Stimulated activated CD4-positive, alpha-beta T cell treated with anti-CD3 and anti-CD28 coated beads, TNF-alpha, amount 100 ng/mL, for 1 hour (primary cell): Measurements from ENCODE around the gene STK32C.

ENCODE experiments used
- DNase-seq, 3 donors: peaks; one replicate each; pipeline ENCODE4 v3.0.0-alpha.2; 2020; ENCODE audit warnings: low read depth in 3 of 3, low spot score in 1 of 3

The STK32C gene

GRCh38 chr10:132249226-132249724, 58.5 kb downstream of the STK32C start:
- no peak for DNase-seq

GRCh38 chr10:132248455-132249225, 59.1 kb downstream of the STK32C start:
- peak; percentile 5 to 57 (median 19) for DNase-seq

DNA sequence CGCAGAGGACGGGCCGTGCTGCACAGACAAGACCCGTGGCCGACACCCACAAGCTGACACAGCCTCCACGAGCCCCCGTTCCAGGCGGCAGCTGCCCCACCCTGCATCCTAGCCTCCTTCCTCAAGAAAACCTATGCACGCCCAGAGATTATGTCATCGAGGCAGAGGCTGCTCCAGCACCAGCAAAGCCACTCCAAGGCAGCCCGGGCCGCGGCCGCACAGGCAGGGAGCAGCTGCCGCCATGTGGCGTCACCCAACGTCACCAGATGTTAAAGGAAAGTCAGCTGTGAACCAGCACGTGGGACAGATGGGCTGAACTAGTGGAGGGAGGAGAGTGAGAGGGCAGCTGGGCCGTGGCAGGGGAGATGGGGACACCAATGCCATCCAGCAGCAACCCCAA, 59.8 kb downstream of the STK32C start:
- DNase-seq = no peak

GRCh38 chr10:132246296-132246695, 61.5 kb downstream of the STK32C start:
- no peak for DNase-seq

- no peak for DNase-seq
Observed at GRCh38 chr10:132245056-132245455, 62.7 kb downstream of the STK32C start.

- DNase-seq = no peak
Observed at GRCh38 chr10:132243626-132244025, 64.1 kb downstream of the STK32C start.

GRCh38 chr10:132243141-132243540, 64.6 kb downstream of the STK32C start:
- DNase-seq = no peak

DNA sequence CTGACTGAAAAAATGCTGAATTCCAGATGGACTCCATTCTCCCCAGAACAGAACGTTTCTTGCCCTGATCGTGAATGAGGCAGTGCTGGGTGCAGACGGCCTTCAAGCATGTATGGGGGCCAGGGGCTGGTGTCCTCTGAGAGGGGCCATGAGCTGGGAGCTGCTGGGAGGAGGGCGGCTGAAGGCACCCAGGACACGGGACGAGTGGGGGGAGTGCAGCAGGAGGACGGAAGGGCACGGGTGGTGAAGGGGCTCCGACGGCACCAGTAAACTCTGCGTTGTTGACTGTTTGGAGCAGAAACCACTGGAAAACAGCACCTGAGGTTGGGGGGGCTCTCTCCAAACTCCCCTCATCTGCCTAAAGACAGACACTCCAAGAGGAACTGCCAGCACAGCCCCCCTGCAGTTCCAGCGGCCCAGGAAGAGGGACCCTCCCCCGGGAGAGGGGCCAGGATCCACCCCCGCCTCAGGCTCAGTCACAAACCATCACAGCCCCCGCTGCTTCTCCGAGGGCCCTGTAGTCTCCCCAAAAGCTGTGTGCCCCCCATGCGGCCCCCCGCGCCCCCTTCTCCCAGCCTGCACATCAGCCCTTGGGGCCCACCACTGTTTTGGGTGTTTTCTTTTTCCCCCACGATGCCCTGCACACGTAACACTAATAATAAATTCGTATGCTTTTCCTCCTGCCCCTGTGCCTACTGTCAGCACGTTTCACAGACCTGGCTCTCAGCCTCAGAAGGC, 65.5 kb downstream of the STK32C start:
- no peak for DNase-seq

DNA sequence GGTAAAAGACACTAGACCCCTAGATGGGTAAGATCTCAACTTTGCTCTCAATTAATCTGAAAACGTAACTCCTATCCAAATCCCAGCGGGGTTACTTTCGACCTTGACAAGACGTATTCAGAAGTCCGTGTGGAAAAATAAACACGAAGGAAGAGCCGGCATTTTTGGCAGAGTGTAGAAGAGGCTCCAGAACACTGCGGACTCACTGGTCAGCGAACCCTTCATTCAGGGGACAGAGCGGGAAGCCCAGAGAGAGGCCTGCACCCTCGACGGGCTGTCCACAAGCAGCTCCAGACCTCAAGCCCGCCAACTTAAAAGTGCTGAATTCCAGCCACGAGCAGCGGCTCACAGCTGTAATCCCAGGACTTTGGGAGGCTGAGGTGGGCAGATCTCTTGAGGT, 66.3 kb downstream of the STK32C start:
- DNase-seq = no peak

DNA sequence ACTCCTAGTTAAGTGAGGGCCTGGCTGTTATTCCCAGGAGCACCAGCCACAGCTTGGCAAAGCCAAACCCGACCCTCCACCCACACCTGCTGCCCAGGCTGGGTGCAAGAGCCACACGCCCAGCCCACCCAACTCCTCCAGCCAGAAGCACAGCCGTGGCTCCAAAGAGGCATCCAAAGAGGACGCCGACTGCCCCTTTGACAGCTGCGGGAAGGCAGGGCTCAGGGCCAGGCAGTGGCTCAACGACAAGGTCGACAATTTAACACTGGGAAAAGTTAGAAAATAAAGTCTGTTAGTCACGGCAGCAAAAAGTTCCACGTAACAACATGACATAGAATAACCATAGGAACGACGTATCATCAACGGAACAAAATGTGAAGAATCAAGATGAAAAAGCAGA, 66.7 kb downstream of the STK32C start:
- DNase-seq = no peak

- DNase-seq = no peak
Observed at GRCh38 chr10:132240581-132240980, 67.2 kb downstream of the STK32C start.

- no peak for DNase-seq
Observed at GRCh38 chr10:132240156-132240555, 67.6 kb downstream of the STK32C start.

DNA sequence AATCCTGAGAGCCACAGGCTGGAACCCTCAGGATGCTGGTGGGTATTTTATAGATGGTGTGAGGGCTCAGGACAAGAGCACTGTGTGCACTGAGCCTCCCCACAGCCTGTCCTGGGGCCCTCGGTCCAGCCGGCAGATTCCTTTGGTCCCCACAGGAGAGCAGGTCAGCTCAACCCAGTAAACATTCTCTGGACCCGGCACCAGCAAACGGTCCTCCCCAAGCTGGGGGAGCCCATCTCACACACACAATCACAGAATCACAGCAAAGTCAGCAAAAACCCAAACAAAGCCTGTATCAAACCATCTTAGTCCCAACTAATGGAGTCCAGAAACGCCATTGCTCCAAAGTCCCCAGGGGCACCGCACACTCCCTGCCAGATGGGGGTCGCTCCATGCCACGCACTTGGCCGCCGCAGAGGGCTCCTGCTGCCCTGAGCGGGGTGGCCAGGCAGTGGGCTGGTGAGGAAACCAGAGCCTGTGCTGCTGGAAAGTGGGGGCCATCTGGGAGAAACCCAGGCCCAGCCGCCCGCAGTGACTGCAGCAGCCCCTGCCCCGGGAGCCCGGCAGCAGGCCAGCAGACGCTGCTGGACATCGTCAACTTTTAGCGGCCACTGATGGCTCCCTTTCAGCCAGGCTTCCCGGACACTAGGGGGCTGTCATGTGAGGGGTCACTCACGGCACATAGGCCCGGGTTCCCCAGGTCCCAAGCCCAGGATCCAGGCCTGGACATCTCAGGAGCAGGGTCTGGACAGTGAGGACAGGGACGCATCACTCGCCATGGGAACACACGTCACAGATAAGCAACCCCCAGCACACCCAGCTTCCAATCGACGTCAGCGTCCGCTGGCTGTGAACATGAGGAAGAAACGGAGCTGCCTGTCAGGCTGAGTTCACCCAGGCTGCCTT, 68.4 kb downstream of the STK32C start:
- DNase-seq = no peak

GRCh38 chr10:132238371-132239125, 69.2 kb downstream of the STK32C start:
- DNase-seq = no peak

DNA sequence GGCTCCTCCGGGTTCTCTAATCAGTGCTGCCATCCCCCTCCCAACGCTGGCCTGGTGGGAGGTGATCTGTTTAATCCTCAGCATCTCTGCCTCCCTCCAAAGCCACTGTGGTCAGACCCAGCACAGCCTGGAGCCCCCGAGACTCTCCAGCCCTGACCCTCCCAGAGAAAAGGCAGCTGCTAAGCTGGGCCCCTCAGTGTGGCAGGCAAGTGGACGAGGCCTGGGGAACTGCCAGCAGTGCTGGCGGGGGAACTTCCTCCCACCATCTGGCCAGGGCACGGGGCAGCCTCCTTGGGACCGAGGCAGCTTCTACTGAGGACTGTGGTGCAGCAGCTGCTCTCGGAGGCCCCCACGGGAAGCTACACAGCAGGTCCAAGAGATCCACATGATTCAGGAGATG, 69.9 kb downstream of the STK32C start:
- no peak for DNase-seq

DNA sequence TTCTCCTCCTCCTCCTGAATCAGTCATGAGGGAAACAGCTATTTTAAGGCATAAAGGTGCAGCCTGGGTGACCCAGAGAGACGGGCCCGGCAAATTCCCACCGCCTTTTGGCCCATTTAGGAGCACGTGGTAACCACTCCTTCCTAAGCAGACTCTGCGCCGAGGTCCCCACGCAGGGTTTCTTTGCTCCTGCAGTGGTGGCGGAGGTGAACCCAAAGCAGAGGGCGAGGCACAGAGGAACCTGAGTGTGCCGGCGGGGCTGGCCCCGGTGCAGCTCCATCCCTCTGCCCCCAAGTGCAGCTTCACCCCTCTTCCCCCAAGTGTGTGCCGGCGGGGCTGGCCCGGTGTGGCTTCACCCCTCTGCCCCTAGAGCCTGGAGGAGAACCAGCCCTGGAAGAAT, 70.4 kb downstream of the STK32C start:
- no peak for DNase-seq

GRCh38 chr10:132236881-132237280, 70.9 kb downstream of the STK32C start:
- no peak for DNase-seq

DNA sequence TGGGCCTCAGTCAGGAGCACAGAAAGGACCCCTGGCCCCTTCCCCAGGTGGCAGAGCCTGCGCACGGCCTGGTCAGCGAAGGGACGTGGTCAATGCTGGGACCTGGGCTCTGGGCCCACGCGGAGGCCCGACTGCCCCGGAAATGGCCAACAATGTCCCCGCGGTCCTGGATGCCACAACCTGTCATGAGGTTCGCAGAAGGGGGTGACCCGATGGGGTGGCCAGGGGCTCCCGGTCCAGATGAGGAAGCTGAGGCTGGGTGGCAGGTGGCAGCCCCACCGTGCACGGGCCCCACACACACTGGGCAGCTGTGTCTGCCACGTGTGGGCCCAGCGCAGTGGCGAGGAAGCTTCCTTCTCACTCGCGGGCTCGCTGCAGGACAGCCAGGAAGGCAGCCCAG, 71.6 kb downstream of the STK32C start:
- DNase-seq = no peak

DNA sequence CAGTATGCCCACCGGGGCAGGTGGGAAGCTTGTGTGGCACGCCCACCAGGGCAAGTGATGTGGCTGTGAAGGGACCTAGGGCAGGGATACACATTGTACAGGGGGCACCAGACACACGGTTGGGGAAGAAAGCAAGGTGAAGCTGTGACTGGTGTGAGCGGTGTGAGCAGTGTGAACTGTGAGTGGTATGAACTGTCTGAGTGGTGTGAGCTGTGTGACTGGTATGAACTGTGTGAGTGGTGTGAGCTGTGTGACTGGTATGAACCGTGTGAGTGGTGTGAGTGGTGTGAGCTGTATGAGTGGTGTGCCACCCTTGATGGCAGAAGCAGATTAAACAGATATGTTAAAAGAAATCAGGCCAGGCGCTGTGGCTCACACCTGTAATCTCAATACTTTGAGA, 72.9 kb downstream of the STK32C start:
- no peak for DNase-seq

DNA sequence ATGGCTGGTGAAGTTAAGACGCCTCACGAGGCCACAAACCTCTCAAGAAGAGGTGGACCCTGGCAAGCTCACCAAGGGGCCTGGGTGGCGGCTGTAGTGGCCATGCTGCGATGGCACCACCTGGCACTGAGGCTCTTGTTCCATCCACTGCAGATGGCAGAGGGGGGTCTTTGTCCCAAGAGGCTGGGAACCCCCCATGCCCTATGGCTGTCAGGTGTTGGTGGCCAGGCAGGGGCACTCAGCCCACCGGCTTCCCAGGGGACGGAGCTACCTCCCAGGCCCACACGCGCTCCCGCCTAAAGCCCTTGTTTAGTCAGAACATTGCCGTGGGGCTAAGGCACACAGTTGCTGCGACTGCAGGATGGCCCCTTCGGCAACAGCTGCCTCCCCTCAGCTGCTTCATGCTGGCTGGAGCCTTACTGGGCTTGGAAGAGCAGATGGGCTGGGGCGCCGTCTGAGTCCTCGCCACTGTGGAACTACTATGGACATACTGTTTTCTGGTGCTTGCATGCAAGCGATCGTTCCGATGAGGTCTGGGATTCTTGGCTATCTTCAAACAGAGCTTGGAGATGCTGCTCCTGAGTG, 74.2 kb downstream of the STK32C start:
- no peak for DNase-seq
